Aorta (tissue), 5 donors: Measurements from ENCODE around the gene MATN1. TPM values are rescaled to one million over a fixed set of nuclear protein-coding genes. Genes with fewer than 3 reads are reported as not detected.
A peak's percentile ranks its signal among the peaks of the same experiment; 100 is the strongest.

Experiments used
- ATAC-seq: fragments of 200-7000 bp; cut with Tn5 transposase; one replicate; pipeline ENCODE4 v1.9.1; 2022; ENCODE audit warnings: moderate library complexity; ENCODE audit not compliant: low FRiP score
- DNase-seq, 2 donors: peaks; one replicate each; pipeline ENCODE4 v3.0.0-alpha.2; 2020
- H3K27ac ChIP-seq, 2 donors: one replicate each; pipeline ENCODE4 v1.5.1; 2013; ENCODE audit warnings: low read length in 2 of 2, mild to moderate bottlenecking in 2 of 2, moderate library complexity in 2 of 2, control low read depth in 1 of 2, inconsistent platforms in 1 of 2, low read depth in 1 of 2
- H3K27me3 ChIP-seq, 2 donors: one replicate each; pipeline ENCODE4 v1.6.1; 2013; ENCODE audit warnings: control low read depth in 1 of 2, low read length in 1 of 2, mild to moderate bottlenecking in 1 of 2, moderate library complexity in 1 of 2; ENCODE audit not compliant: insufficient read depth in 2 of 2, control insufficient read depth in 1 of 2
- H3K36me3 ChIP-seq, 2 donors: one replicate each; pipeline ENCODE4 v1.6.1; 2013; ENCODE audit warnings: control low read depth in 1 of 2, low read length in 1 of 2, mild to moderate bottlenecking in 1 of 2; ENCODE audit not compliant: insufficient read depth in 2 of 2, control insufficient read depth in 1 of 2
- H3K4me1 ChIP-seq, 2 donors: one replicate each; pipeline ENCODE4 v1.6.1; 2013; ENCODE audit warnings: low read length in 2 of 2, control low read depth in 1 of 2, mild to moderate bottlenecking in 1 of 2, moderate library complexity in 1 of 2; ENCODE audit not compliant: insufficient read depth in 2 of 2, control insufficient read depth in 1 of 2
- H3K4me3 ChIP-seq, 2 donors: one replicate each; pipeline ENCODE4 v1.5.1; 2013; ENCODE audit warnings: low read length in 2 of 2, control low read depth in 1 of 2, mild to moderate bottlenecking in 1 of 2
- H3K9me3 ChIP-seq: one replicate; pipeline ENCODE4 v1.6.1; 2013; ENCODE audit warnings: mild to moderate bottlenecking, low read length; ENCODE audit not compliant: control insufficient read depth
- WGBS, 2 donors: extraction: QIAGEN DNeasy Blood & Tissue Kit; methylation state at CpG; one replicate each; pipeline ENCODE4 v1.1.7; 2013; 5-methylcytosine and 5-hydroxymethylcytosine counted together
- intact Hi-C, 2 donors: fragments of 100-400 bp; cut with DNase I; formaldehyde crosslinking; loops; one replicate each; pipeline versions ENCODE4 v1.14.2 to v1.15.0; 2022
- polyA plus RNA-seq, 2 donors: library from polyadenylated mRNA; stranded (reverse); fragments of 200-250 nt; gene quantifications; one replicate each; pipeline ENCODE4 v1.2.3, GENCODE V29; 2013
- total RNA-seq, 2 donors: library from RNA; stranded (reverse); fragmentation: NEBNext Ultra II Directional; extraction: Animal tissue kit (Norgen Biotek cat#: 25700); gene quantifications; one replicate each; pipeline ENCODE4 v1.2.1, GENCODE V29; 2021
- donor health status: healthy with polysubstance abuse.
- donor health status: Bipolar disorder and iron deficiency.
- donor health status: DM: no; HTN: no; CAD: no.
- donor health status: DM: no; HTN: no; CAD: no.
- donor health status: DM: yes; HTN: yes; CAD: no.

MATN1 gene
- total and polyA plus RNA-seq, 4 donors: 0.42 TPM; not detected in 3

GRCh38 chr1:30680429-30680828, 43.0 kb downstream of the MATN1 start:
- H3K36me3 ChIP-seq: no peaks in the 10 kb centered on the region
- no peaks in the 10 kb centered on the region for H3K27me3 ChIP-seq
- 67 to 73% methylated on average over 7 of the region's 7 CpGs for WGBS, 2 donors
- H3K4me1 ChIP-seq: no peaks in the 10 kb centered on the region
- H3K4me3 ChIP-seq: no peak overlapping the region
- H3K9me3 ChIP-seq: peaks cover 3% of the 10 kb centered on the region
- no peak overlapping the region for H3K27ac ChIP-seq
- ATAC-seq (no peak), DNase-seq (peak in 1 of 2 donors; percentile 59)
- intact Hi-C loops: no loop called here

- H3K4me3 ChIP-seq: no peak overlapping the region
- ATAC-seq: no peak
- intact Hi-C loops: no loop called here
- H3K9me3 ChIP-seq: peaks cover 3% of the 10 kb centered on the region
- H3K4me1 ChIP-seq: no peaks in the 10 kb centered on the region
- H3K36me3 ChIP-seq: no peaks in the 10 kb centered on the region
- WGBS, 2 donors: 50 to 91% methylated on average over 2 of the region's 2 CpGs
- H3K27ac ChIP-seq: no peak overlapping the region
- DNase-seq: no peak
- H3K27me3 ChIP-seq: no peaks in the 10 kb centered on the region
Measured at GRCh38 chr1:30679976-30680305, 43.4 kb downstream of the MATN1 start.

- Histone ChIP-seq H3K36me3 (no peaks in the 10 kb centered on the region), H3K9me3 (peaks cover 3% of the 10 kb centered on the region), H3K4me3 (no peak overlapping the region), H3K4me1 (no peaks in the 10 kb centered on the region), H3K27ac (no peak overlapping the region), H3K27me3 (no peaks in the 10 kb centered on the region)
- ATAC-seq (no peak), DNase-seq (peak in 1 of 2 donors; percentile 61)
- intact Hi-C loops: no loop called here
- WGBS, 2 donors: 87 to 88% methylated on average over 2 of the region's 2 CpGs
Measured at GRCh38 chr1:30679201-30679975, 44.0 kb downstream of the MATN1 start.

GRCh38 chr1:30678209-30678608, 45.2 kb downstream of the MATN1 start:
- 48 to 79% methylated on average over 3 of the region's 3 CpGs for WGBS, 2 donors
- peaks cover 3% of the 10 kb centered on the region for H3K9me3 ChIP-seq
- no peak overlapping the region for H3K27ac ChIP-seq
- H3K27me3 ChIP-seq: no peaks in the 10 kb centered on the region
- ATAC-seq (no peak), DNase-seq (no peak)
- H3K36me3 ChIP-seq: no peaks in the 10 kb centered on the region
- no peak overlapping the region for H3K4me3 ChIP-seq
- no peaks in the 10 kb centered on the region for H3K4me1 ChIP-seq
- intact Hi-C loops: no loop called here

- DNase-seq (no peak), ATAC-seq (no peak)
- Histone ChIP-seq H3K27me3 (no peaks in the 10 kb centered on the region), H3K4me1 (no peaks in the 10 kb centered on the region), H3K4me3 (no peak overlapping the region), H3K27ac (no peak overlapping the region), H3K36me3 (no peaks in the 10 kb centered on the region), H3K9me3 (peaks cover 3% of the 10 kb centered on the region)
- 78 to 81% methylated on average over 2 of the region's 2 CpGs for WGBS, 2 donors
- intact Hi-C loops: no loop called here
Measured at GRCh38 chr1:30677471-30677870, 45.9 kb downstream of the MATN1 start.

GRCh38 chr1:30675761-30676160, 47.6 kb downstream of the MATN1 start:
- intact Hi-C loops: no loop called here
- peaks cover 4% of the 10 kb centered on the region for H3K9me3 ChIP-seq
- ATAC-seq: peak; percentile 33
- no peak for DNase-seq
- H3K27ac ChIP-seq: no peak overlapping the region
- no peaks in the 10 kb centered on the region for H3K27me3 ChIP-seq
- H3K36me3 ChIP-seq: no peaks in the 10 kb centered on the region
- no peaks in the 10 kb centered on the region for H3K4me1 ChIP-seq
- H3K4me3 ChIP-seq: no peak overlapping the region
- WGBS, 2 donors: 68 to 77% methylated on average over 2 of the region's 2 CpGs

- intact Hi-C loops: no loop called here
- DNase-seq: no peak
- no peaks in the 10 kb centered on the region for H3K4me1 ChIP-seq
- no peaks in the 10 kb centered on the region for H3K36me3 ChIP-seq
- H3K9me3 ChIP-seq: peaks cover 4% of the 10 kb centered on the region
- H3K4me3 ChIP-seq: no peak overlapping the region
- H3K27ac ChIP-seq: no peak overlapping the region
- H3K27me3 ChIP-seq: no peaks in the 10 kb centered on the region
- WGBS, 2 donors: 89 to 93% methylated on average over 2 of the region's 2 CpGs
- ATAC-seq: no peak
Measured at GRCh38 chr1:30675289-30675688, 48.1 kb downstream of the MATN1 start.

- Histone ChIP-seq H3K36me3 (no peaks in the 10 kb centered on the region), H3K27ac (no peak overlapping the region), H3K4me3 (no peak overlapping the region), H3K4me1 (no peaks in the 10 kb centered on the region), H3K27me3 (no peaks in the 10 kb centered on the region), H3K9me3 (peaks cover 2% of the 10 kb centered on the region)
- WGBS, 2 donors: 56 to 84% methylated on average over 3 of the region's 3 CpGs
- DNase-seq (no peak), ATAC-seq (no peak)
- intact Hi-C loops: no loop called here
Measured at GRCh38 chr1:30673395-30673794, 50.0 kb downstream of the MATN1 start.

- 77 to 83% methylated on average over 1 of the region's 1 CpG for WGBS, 2 donors
- DNase-seq: no peak
- intact Hi-C loops: no loop called here
- Histone ChIP-seq H3K27ac (no peak overlapping the region), H3K4me3 (no peak overlapping the region), H3K27me3 (no peaks in the 10 kb centered on the region), H3K36me3 (no peaks in the 10 kb centered on the region), H3K9me3 (peaks cover 2% of the 10 kb centered on the region), H3K4me1 (no peaks in the 10 kb centered on the region)
- no peak for ATAC-seq
Measured at GRCh38 chr1:30672661-30673060, 50.7 kb downstream of the MATN1 start.
